Rectal smooth muscle tissue (tissue), 1 donor: ENCODE measurements around the gene TNNT1.

ENCODE experiments used
- H3K27ac ChIP-seq: one replicate; pipeline ENCODE4 v1.7.0; 2013; ENCODE audit warnings: low read depth, low read length, inconsistent platforms
- H3K27me3 ChIP-seq: one replicate; pipeline ENCODE4 v1.7.0; 2013; ENCODE audit warnings: low read length; ENCODE audit not compliant: control insufficient read depth, insufficient read depth
- H3K36me3 ChIP-seq: one replicate; pipeline ENCODE4 v1.7.0; 2013; ENCODE audit warnings: low read length; ENCODE audit not compliant: control insufficient read depth, insufficient read depth
- H3K4me1 ChIP-seq: one replicate; pipeline ENCODE4 v1.7.0; 2013; ENCODE audit warnings: low read length; ENCODE audit not compliant: control insufficient read depth, insufficient read depth
- H3K4me3 ChIP-seq: one replicate; pipeline ENCODE4 v1.7.0; 2013; ENCODE audit warnings: low read length
- H3K9ac ChIP-seq: one replicate; pipeline ENCODE4 v1.7.0; 2013; ENCODE audit warnings: low read length

The TNNT1 gene

DNA sequence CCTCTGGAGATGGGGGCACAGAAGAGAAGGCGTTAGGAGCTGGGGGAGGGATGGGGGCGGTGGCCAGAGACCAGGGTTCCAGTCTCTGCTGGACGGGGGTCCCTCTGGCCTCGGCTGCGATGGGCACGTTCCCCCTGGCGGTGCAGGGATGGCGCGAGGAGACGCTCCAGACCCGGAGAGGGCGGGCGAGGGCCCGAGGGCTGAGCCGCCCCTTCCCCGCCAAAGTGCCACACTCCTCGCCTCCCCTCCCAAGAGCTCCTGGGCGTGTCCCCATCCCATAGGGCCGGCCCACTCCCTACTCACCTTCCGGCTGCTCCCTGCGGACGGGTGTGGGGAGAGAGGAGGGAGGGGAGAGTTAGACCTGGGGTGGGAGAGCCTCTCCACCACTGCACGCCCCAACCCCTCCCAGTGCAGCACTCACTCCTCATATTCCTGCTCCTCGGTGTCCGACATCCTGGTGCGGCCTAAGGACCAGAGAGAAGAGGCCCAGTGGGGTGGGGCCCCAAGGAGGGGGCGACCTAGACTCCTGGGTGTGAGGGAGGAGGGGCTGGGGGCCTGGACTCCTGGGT, 2.2 kb downstream of the TNNT1 start:
- H3K9ac ChIP-seq, result no peak overlapping the region
- no peak overlapping the region for H3K27ac ChIP-seq
- H3K4me3 ChIP-seq, result no peak overlapping the region
- no peaks in the 10 kb centered on the region for H3K4me1 ChIP-seq
- H3K36me3 ChIP-seq, result no peaks in the 10 kb centered on the region
- peaks cover 32% of the 10 kb centered on the region for H3K27me3 ChIP-seq

DNA sequence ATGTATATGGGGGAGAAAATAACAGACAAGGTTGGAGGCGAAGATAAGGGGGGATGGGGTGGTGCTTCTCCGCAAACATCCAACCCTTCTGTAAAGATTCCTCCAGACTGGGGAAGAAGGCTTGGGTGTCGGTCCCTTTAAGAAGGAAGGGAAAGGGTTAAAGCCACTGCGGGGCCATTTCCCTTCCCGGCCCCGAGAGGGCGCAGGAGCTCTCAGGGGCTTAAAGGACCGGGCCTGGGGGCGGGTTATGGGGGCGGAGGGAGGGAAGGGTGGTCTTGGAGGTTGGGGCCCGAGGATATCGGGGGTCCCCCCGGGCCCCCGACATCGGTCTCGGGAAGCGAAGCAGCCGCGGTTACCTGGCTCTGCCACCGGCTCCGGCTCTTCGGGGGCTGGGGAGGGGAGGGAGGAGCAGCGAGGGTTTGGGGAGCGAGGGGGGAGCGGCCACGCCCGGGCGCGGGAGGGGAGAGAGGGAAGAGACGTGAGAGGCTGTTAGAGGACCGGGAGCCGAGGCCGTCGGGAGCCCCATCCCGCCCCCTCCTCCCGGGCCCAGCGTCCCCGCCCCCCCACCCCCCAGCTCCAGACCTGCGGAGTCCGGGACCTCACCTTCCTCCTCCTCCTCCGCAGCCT, 2.8 kb downstream of the TNNT1 start:
- Histone ChIP-seq H3K27ac (no peak overlapping the region), H3K27me3 (peaks cover 35% of the 10 kb centered on the region), H3K9ac (no peak overlapping the region), H3K4me1 (no peaks in the 10 kb centered on the region), H3K4me3 (no peak overlapping the region), H3K36me3 (no peaks in the 10 kb centered on the region)

- no peak overlapping the region for H3K4me3 ChIP-seq
- H3K36me3 ChIP-seq, result no peaks in the 10 kb centered on the region
- H3K4me1 ChIP-seq, result no peaks in the 10 kb centered on the region
- H3K9ac ChIP-seq, result no peak overlapping the region
- peaks cover 40% of the 10 kb centered on the region for H3K27me3 ChIP-seq
- no peak overlapping the region for H3K27ac ChIP-seq
Measured at GRCh38 chr19:55145232-55145631, 3.8 kb downstream of the TNNT1 start.

- no peaks in the 10 kb centered on the region for H3K4me1 ChIP-seq
- H3K4me3 ChIP-seq, result no peak overlapping the region
- H3K27me3 ChIP-seq, result peaks cover 27% of the 10 kb centered on the region
- H3K9ac ChIP-seq, result no peak overlapping the region
- no peak overlapping the region for H3K27ac ChIP-seq
- no peaks in the 10 kb centered on the region for H3K36me3 ChIP-seq
Measured at GRCh38 chr19:55141696-55142095, 7.3 kb downstream of the TNNT1 start.

GRCh38 chr19:55137915-55138314, 11.1 kb downstream of the TNNT1 start:
- no peaks in the 10 kb centered on the region for H3K36me3 ChIP-seq
- H3K4me3 ChIP-seq, result no peak overlapping the region
- no peak overlapping the region for H3K9ac ChIP-seq
- no peaks in the 10 kb centered on the region for H3K4me1 ChIP-seq
- H3K27me3 ChIP-seq, result peaks cover 21% of the 10 kb centered on the region
- no peak overlapping the region for H3K27ac ChIP-seq

GRCh38 chr19:55136399-55137102, 12.5 kb downstream of the TNNT1 start:
- peaks cover 16% of the 10 kb centered on the region for H3K27me3 ChIP-seq
- H3K27ac ChIP-seq, result no peak overlapping the region
- no peak overlapping the region for H3K9ac ChIP-seq
- H3K36me3 ChIP-seq, result no peaks in the 10 kb centered on the region
- no peak overlapping the region for H3K4me3 ChIP-seq
- H3K4me1 ChIP-seq, result no peaks in the 10 kb centered on the region

- Histone ChIP-seq H3K27ac (no peak overlapping the region), H3K4me3 (no peak overlapping the region), H3K27me3 (peaks cover 11% of the 10 kb centered on the region), H3K36me3 (no peaks in the 10 kb centered on the region), H3K4me1 (no peaks in the 10 kb centered on the region), H3K9ac (no peak overlapping the region)
Measured at GRCh38 chr19:55134736-55135135, 14.3 kb downstream of the TNNT1 start.

DNA sequence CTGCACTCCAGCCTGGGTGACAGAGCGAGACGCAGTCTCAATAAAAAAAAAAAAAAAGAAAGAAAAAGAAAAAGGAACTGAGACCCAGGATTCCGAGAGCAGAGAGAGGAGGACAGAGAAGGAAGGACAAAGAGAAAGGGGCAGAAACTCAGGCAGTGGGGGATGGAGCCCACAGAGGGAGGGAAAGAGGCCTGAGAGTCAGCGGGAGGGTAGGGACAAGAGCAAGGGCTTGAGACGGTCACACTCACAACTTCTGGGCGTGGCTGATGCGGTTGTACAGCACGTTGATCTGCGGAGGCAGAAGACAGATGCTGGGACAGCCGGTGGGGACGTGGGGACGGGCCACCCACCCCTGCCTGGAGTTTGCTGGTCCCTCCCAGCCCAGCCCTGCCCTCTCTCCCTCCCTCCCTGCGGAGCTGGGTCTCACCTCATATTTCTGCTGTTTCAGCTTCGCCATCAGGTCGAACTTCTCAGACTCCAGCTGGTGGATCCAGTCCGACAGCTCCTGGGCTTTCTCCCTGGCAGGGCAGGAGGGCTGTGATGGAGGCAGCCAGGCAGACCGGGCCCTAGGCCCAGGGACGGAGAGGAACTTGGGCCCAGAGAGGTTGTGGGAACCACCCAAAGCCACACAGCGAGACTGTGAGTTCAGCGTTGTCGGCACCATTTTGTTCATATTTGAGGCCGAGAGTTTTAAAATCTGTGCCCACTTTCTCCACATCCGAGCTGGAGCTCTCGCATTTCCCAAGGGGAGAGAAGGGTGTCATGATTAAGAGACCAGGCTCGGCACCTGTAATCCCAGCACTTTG, 15.2 kb downstream of the TNNT1 start:
- Histone ChIP-seq H3K4me3 (no peak overlapping the region), H3K27ac (no peak overlapping the region), H3K4me1 (no peaks in the 10 kb centered on the region), H3K27me3 (peaks cover 11% of the 10 kb centered on the region), H3K36me3 (no peaks in the 10 kb centered on the region), H3K9ac (no peak overlapping the region)

DNA sequence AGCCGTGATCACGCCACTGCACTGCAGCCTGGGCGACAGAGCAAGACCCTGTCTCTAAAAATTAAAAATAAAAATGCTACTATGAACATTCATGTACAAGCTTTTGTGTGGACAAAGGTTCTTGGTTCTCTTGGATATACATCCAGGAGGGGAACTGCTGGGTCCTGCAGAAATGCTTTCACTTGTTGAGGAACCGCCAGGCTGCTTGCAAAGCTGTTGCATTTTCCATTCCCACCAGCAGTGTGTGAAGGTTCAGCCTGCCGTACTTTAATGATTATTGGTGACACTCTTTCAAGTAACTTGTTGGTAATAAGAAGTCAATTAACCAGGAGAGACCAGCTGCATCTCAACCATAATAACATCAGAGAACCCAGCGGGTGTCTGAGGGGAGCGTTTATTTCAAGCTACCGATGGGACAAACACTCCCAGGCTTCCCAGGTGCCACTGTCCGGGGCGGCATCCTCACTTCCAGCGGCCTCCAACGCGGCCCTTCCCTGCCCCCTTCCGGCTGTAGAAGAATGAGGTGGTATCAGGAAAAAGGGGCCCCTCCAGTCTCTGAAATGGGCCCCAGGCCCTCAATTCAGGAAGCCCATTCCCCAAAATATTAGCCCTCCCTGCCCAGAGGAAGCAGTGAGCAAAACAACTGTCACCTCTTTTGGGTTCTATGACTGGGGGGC, 16.4 kb downstream of the TNNT1 start:
- Histone ChIP-seq H3K9ac (no peak overlapping the region), H3K27me3 (peaks cover 11% of the 10 kb centered on the region), H3K4me1 (no peaks in the 10 kb centered on the region), H3K4me3 (no peak overlapping the region), H3K27ac (no peak overlapping the region), H3K36me3 (no peaks in the 10 kb centered on the region)

GRCh38 chr19:55131421-55131820, 17.6 kb downstream of the TNNT1 start:
- Histone ChIP-seq H3K4me1 (no peaks in the 10 kb centered on the region), H3K27me3 (peaks cover 11% of the 10 kb centered on the region)

DNA sequence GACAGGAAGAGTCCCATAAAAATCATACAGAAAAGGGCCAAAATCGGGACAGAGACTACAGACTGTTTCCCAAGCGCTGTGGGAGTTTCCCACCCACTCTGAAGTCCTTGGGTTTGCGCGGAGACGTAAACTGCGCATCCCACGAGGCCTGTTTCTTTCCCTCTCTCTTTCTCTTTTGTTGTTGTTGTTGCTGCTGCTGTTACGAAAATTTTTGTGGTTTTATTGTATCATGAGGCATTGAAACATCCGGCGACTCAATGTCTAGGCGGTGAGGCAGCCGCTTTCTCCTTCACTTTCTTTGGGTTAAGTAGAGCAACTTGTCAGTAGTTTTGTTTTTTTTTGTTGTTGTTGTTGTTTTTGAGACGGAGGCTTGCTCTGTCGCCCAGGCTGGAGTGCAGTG, 30.0 kb downstream of the TNNT1 start:
- Histone ChIP-seq H3K4me1 (peaks cover 6% of the 10 kb centered on the region), H3K9ac (no peak overlapping the region), H3K4me3 (no peak overlapping the region), H3K36me3 (no peaks in the 10 kb centered on the region), H3K27me3 (no peaks in the 10 kb centered on the region), H3K27ac (no peak overlapping the region)

More at GRCh38 chr19:55131421-55131820, 17.6 kb downstream of the TNNT1 start:
- no peak overlapping the region for H3K9ac ChIP-seq
- H3K27ac ChIP-seq, result no peak overlapping the region
- H3K36me3 ChIP-seq, result no peaks in the 10 kb centered on the region
- no peak overlapping the region for H3K4me3 ChIP-seq
